B cell (primary cell): ENCODE measurements around the gene MFAP2.

ENCODE experiments used
- CTCF ChIP-seq: fragments of 200-600 bp; IDR thresholded peaks from one replicate; pipeline ENCODE4 v1.8.0; 2022; ENCODE audit warnings: antibody characterized with exemption, mild to moderate bottlenecking
- EZH2 ChIP-seq: IDR thresholded peaks from 2 replicates; pipeline ENCODE4 v1.6.1; 2012; ENCODE audit warnings: borderline replicate concordance, low read depth, mild to moderate bottlenecking, moderate library complexity, low read length; ENCODE audit not compliant: insufficient read depth, poor library complexity, severe bottlenecking

GRCh38 chr1:17023573-17023972, 43.2 kb upstream of the MFAP2 start:
- TF ChIP-seq CTCF: no peak
- no peak for TF ChIP-seq EZH2
